ENCODE results near the gene KCNH5.

DNA sequence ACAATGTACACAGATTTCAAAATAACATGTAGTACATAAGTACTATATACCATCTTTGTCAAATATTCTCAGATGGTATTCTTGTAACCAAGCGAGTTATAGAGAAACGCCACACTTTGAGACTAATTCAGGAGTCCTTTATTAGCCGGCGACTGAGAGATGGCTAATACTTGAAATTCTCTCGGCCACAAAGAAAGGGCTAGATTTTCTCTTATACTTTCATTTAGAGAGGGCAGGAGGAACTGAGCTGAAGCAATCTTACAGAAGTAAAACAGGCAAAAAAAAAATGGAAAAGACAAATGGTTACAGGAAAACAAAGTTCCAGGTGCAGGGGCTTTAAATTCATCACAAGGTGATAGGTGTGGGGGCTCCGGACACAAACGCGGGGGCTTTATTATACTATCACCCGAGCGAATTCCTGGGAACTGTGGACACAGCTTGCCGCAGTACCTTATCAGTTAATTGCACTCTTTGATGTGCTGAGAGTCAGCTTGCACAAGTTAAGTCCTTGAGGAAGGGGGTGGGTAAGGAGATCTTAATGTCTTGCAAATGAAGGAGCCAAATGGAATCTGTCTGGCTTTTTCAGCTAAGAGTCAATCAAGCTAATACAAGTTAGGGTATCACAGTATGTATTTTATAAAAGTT, 382.3 kb downstream of the KCNH5 start:
- no peak for TF ChIP-seq JUN (IDR thresholded peaks at IDR 0.05)
- no peak for TF ChIP-seq RAD21 (conservative IDR thresholded peaks at IDR 0.05 in 1 of 2, IDR thresholded peaks at IDR 0.05 in 1 of 2)
- no peak for TF ChIP-seq SREBF2 (IDR thresholded peaks at IDR 0.05)
- no peak for TF ChIP-seq TP53 (CRISPR knock-in tag; IDR thresholded peaks at IDR 0.05)
- TF ChIP-seq EP300 (IDR thresholded peaks at IDR 0.05) = no peak
- TF ChIP-seq, protein P1, sequence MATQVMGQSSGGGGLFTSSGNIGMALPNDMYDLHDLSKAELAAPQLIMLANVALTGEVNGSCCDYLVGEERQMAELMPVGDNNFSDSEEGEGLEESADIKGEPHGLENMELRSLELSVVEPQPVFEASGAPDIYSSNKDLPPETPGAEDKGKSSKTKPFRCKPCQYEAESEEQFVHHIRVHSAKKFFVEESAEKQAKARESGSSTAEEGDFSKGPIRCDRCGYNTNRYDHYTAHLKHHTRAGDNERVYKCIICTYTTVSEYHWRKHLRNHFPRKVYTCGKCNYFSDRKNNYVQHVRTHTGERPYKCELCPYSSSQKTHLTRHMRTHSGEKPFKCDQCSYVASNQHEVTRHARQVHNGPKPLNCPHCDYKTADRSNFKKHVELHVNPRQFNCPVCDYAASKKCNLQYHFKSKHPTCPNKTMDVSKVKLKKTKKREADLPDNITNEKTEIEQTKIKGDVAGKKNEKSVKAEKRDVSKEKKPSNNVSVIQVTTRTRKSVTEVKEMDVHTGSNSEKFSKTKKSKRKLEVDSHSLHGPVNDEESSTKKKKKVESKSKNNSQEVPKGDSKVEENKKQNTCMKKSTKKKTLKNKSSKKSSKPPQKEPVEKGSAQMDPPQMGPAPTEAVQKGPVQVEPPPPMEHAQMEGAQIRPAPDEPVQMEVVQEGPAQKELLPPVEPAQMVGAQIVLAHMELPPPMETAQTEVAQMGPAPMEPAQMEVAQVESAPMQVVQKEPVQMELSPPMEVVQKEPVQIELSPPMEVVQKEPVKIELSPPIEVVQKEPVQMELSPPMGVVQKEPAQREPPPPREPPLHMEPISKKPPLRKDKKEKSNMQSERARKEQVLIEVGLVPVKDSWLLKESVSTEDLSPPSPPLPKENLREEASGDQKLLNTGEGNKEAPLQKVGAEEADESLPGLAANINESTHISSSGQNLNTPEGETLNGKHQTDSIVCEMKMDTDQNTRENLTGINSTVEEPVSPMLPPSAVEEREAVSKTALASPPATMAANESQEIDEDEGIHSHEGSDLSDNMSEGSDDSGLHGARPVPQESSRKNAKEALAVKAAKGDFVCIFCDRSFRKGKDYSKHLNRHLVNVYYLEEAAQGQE (IDR thresholded peaks at IDR 0.05) = no peak

All from A549 (cell line).